ENCODE results near the gene CDKAL1.

Gene CDKAL1

GRCh38 chr6:21085211-21085610 lies 551.0 kb downstream of the CDKAL1 start:
- no peaks in the 10 kb centered on the region for H3K27me3 ChIP-seq (ENCODE audit: insufficient read depth, low read length, poor library complexity, severe bottlenecking)
- H3K4me3 ChIP-seq (ENCODE audit: low read length, poor library complexity, severe bottlenecking), result no peak overlapping the region
- H3K4me1 ChIP-seq (ENCODE audit: insufficient read depth, low read length, poor library complexity, severe bottlenecking), result no peaks in the 10 kb centered on the region
- H2AFZ ChIP-seq (ENCODE audit: low read length), result no peak overlapping the region
- H3K9me3 ChIP-seq (ENCODE audit: insufficient read depth, low read depth, low read length), result no peaks in the 10 kb centered on the region
- H3K79me2 ChIP-seq (ENCODE audit: insufficient read depth, low read length), result no peaks in the 10 kb centered on the region
- no peaks in the 10 kb centered on the region for H3F3A ChIP-seq (ENCODE audit: low read depth)
- no peak overlapping the region for H3K9ac ChIP-seq (ENCODE audit: low read depth, low read length, poor library complexity, severe bottlenecking)
- TF ChIP-seq EZH2phosphoT487 (IDR thresholded peaks at IDR 0.05; ENCODE audit: borderline replicate concordance) (no peak), CTCF (conservative IDR thresholded peaks at IDR 0.05; ENCODE audit: low read length) (no peak)
- no peaks in the 10 kb centered on the region for H4K20me1 ChIP-seq (ENCODE audit: insufficient read depth, low read length, poor library complexity, severe bottlenecking)
- H3K4me2 ChIP-seq (ENCODE audit: low read depth, low read length, poor library complexity, severe bottlenecking), result no peak overlapping the region
- H3K9me2 ChIP-seq (replicated peaks; ENCODE audit: low read depth, low read length), result no peaks in the 10 kb centered on the region
- peaks cover 20% of the 10 kb centered on the region; the same call in 1 of the 2 replicates for H3K36me3 ChIP-seq (ENCODE audit: insufficient read depth, low read length)

- Histone ChIP-seq H4K20me1 (ENCODE audit: insufficient read depth, low read length, poor library complexity, severe bottlenecking) (no peaks in the 10 kb centered on the region), H3K9me2 (replicated peaks; ENCODE audit: low read depth, low read length) (no peaks in the 10 kb centered on the region), H3K9ac (ENCODE audit: low read depth, low read length, poor library complexity, severe bottlenecking) (no peak overlapping the region), H2AFZ (ENCODE audit: low read length) (no peak overlapping the region), H3K27me3 (ENCODE audit: insufficient read depth, low read length, poor library complexity, severe bottlenecking) (no peaks in the 10 kb centered on the region), H3K4me3 (ENCODE audit: low read length, poor library complexity, severe bottlenecking) (no peak overlapping the region), H3K4me1 (ENCODE audit: insufficient read depth, low read length, poor library complexity, severe bottlenecking) (no peaks in the 10 kb centered on the region), H3K36me3 (ENCODE audit: insufficient read depth, low read length) (peaks cover 20% of the 10 kb centered on the region; the same call in 1 of the 2 replicates), H3K4me2 (ENCODE audit: low read depth, low read length, poor library complexity, severe bottlenecking) (no peak overlapping the region), H3K79me2 (ENCODE audit: insufficient read depth, low read length) (no peaks in the 10 kb centered on the region), H3F3A (ENCODE audit: low read depth) (no peaks in the 10 kb centered on the region), H3K9me3 (ENCODE audit: insufficient read depth, low read depth, low read length) (no peaks in the 10 kb centered on the region)
- TF ChIP-seq EZH2phosphoT487 (IDR thresholded peaks at IDR 0.05; ENCODE audit: borderline replicate concordance) (no peak), CTCF (conservative IDR thresholded peaks at IDR 0.05; ENCODE audit: low read length) (no peak)
Observed at GRCh38 chr6:21085643-21086042, 551.4 kb downstream of the CDKAL1 start.

- no peaks in the 10 kb centered on the region for H4K20me1 ChIP-seq (ENCODE audit: insufficient read depth, low read length, poor library complexity, severe bottlenecking)
- H3K4me3 ChIP-seq (ENCODE audit: low read length, poor library complexity, severe bottlenecking), result no peak overlapping the region
- peaks cover 20% of the 10 kb centered on the region; the same call in 1 of the 2 replicates for H3K36me3 ChIP-seq (ENCODE audit: insufficient read depth, low read length)
- H3K9me3 ChIP-seq (ENCODE audit: insufficient read depth, low read depth, low read length), result no peaks in the 10 kb centered on the region
- no peak overlapping the region for H3K4me2 ChIP-seq (ENCODE audit: low read depth, low read length, poor library complexity, severe bottlenecking)
- H3K9me2 ChIP-seq (replicated peaks; ENCODE audit: low read depth, low read length), result no peaks in the 10 kb centered on the region
- no peaks in the 10 kb centered on the region for H3K27me3 ChIP-seq (ENCODE audit: insufficient read depth, low read length, poor library complexity, severe bottlenecking)
- H2AFZ ChIP-seq (ENCODE audit: low read length), result no peak overlapping the region
- no peaks in the 10 kb centered on the region for H3K4me1 ChIP-seq (ENCODE audit: insufficient read depth, low read length, poor library complexity, severe bottlenecking)
- no peaks in the 10 kb centered on the region for H3K79me2 ChIP-seq (ENCODE audit: insufficient read depth, low read length)
- no peaks in the 10 kb centered on the region for H3F3A ChIP-seq (ENCODE audit: low read depth)
- no peak for TF ChIP-seq EZH2phosphoT487 (IDR thresholded peaks at IDR 0.05; ENCODE audit: borderline replicate concordance)
- TF ChIP-seq CTCF (conservative IDR thresholded peaks at IDR 0.05; ENCODE audit: low read length), result no peak
- H3K9ac ChIP-seq (ENCODE audit: low read depth, low read length, poor library complexity, severe bottlenecking), result no peak overlapping the region
Observed at GRCh38 chr6:21087188-21087587, 552.9 kb downstream of the CDKAL1 start.
